ENCODE data around the gene INAVA. TPM values are rescaled to one million over a fixed set of nuclear protein-coding genes. Genes with fewer than 3 reads are reported as not detected.
"Not testable (repeated sequence)": the region's sequence is repeated elsewhere in the genome, so short reads cannot be mapped to it uniquely, and the experiment has no call there.

Gene INAVA
- total and polyA plus RNA-seq, 2 donors (not counting 1 experiment from before 2014, with no cell fraction given), result 0.06 to 0.34 TPM

DNA sequence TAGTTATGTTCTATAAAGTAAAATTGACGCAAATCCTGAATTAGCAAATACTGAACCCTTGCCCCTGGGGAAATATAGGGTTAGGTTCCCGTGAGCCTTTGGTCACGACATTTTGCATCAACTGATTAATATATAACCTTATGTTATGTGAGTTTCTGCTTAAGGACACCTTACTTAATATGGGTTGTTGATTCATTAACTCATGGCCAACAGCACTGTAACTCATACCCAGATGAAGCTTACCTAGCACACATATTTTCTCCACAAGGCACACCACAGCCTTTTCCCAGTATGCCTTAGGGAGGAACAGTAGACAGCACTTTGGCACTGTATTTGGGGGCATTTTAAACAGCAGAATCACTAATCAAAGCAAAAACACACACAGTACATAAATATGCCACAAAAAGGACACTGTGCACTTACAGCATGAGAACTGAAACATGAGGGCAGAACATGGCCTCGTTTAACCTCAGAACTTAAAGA is 15.1 kb downstream of the INAVA start:
- no peaks in the 10 kb centered on the region for H3K4me1 Mint-ChIP-seq
- no peak overlapping the region for H3K4me3 Mint-ChIP-seq
- POLR2A ChIA-PET, result no interaction called here
- Histone ChIP-seq H3K4me1 (ENCODE audit: control insufficient read depth in 2 of 2, insufficient read depth in 2 of 2, low read length in 2 of 2) (no peaks in the 10 kb centered on the region), H3K36me3 (replicated peaks in 1 of 2; ENCODE audit: control extremely low read depth in 1 of 2, control insufficient read depth in 1 of 2, extremely low read depth in 1 of 2, insufficient read depth in 2 of 2, low read length in 1 of 2) (no peaks in the 10 kb centered on the region), H3K9ac (ENCODE audit: low read length) (no peak overlapping the region), H3K9me3 (ENCODE audit: control extremely low read depth in 1 of 3, control insufficient read depth in 2 of 3, insufficient read depth in 1 of 3, low read length in 2 of 3) (no peaks in the 10 kb centered on the region), H3K79me2 (ENCODE audit: control insufficient read depth, insufficient read depth, low read length) (no peaks in the 10 kb centered on the region), H3K4me2 (replicated peaks; ENCODE audit: low read depth, low read length, poor library complexity, severe bottlenecking) (no peak overlapping the region), H4K20me1 (ENCODE audit: control insufficient read depth, insufficient read depth, low read length, poor library complexity, severe bottlenecking) (no peaks in the 10 kb centered on the region), H3K4me3 (ENCODE audit: control extremely low read depth in 1 of 5, extremely low read depth in 1 of 5, insufficient read depth in 1 of 5, low read depth in 2 of 5, low read length in 4 of 5) (no peak overlapping the region), H2AFZ (ENCODE audit: insufficient read depth, low read depth, low read length, poor library complexity, severe bottlenecking) (no peak overlapping the region), H3K27me3 (replicated peaks in 1 of 4; ENCODE audit: control extremely low read depth in 1 of 4, control insufficient read depth in 3 of 4, insufficient read depth in 4 of 4, low read length in 3 of 4) (no peaks in the 10 kb centered on the region), H3K27ac (ENCODE audit: low read length in 2 of 2) (no peak overlapping the region)
- CTCF ChIA-PET, result no interaction called here
- no peaks in the 10 kb centered on the region for H3K27me3 Mint-ChIP-seq
- no CpG with 5 or more reads among the region's 4 CpGs for WGBS (ENCODE audit: insufficient coverage)
- no peak for ATAC-seq (ENCODE audit: low read depth)
- no peak overlapping the region for H3K27ac Mint-ChIP-seq
- no peak for DNase-seq
- TF ChIP-seq EZH2 (IDR thresholded peaks at IDR 0.05; ENCODE audit: borderline replicate concordance, insufficient read depth, low read depth, low read length, poor library complexity, severe bottlenecking), result no peak
- TF ChIP-seq, protein P1, sequence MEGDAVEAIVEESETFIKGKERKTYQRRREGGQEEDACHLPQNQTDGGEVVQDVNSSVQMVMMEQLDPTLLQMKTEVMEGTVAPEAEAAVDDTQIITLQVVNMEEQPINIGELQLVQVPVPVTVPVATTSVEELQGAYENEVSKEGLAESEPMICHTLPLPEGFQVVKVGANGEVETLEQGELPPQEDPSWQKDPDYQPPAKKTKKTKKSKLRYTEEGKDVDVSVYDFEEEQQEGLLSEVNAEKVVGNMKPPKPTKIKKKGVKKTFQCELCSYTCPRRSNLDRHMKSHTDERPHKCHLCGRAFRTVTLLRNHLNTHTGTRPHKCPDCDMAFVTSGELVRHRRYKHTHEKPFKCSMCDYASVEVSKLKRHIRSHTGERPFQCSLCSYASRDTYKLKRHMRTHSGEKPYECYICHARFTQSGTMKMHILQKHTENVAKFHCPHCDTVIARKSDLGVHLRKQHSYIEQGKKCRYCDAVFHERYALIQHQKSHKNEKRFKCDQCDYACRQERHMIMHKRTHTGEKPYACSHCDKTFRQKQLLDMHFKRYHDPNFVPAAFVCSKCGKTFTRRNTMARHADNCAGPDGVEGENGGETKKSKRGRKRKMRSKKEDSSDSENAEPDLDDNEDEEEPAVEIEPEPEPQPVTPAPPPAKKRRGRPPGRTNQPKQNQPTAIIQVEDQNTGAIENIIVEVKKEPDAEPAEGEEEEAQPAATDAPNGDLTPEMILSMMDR (IDR thresholded peaks at IDR 0.05), result no peak
- intact Hi-C loops (cut with micrococcal nuclease), result no loop called here
- H3K9me3 Mint-ChIP-seq (ENCODE audit: insufficient read depth), result no peaks in the 10 kb centered on the region

DNA sequence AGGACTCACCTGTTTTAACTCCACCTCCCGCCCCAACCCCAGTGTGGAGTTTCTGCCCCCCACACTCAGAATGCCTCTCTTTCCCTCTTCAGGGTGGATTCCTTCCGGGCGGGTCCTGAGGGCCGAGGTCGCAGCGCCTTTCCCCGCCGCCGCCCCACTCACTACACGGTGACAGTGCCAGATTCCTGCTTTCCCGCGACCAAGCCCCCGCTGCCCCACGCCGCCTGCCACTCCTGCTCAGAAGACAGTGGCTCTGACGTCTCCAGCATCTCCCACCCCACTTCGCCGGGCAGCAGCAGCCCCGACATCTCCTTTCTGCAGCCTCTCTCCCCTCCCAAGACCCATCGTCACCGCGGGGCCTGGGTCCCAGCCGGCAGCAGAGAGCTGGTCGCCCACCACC is 16.7 kb downstream of the INAVA start:
- Histone ChIP-seq H3K4me3 (ENCODE audit: control extremely low read depth in 1 of 5, extremely low read depth in 1 of 5, insufficient read depth in 1 of 5, low read depth in 2 of 5, low read length in 4 of 5) (no peak overlapping the region), H3K27me3 (replicated peaks in 1 of 4; ENCODE audit: control extremely low read depth in 1 of 4, control insufficient read depth in 3 of 4, insufficient read depth in 4 of 4, low read length in 3 of 4) (no peaks in the 10 kb centered on the region), H3K9me3 (ENCODE audit: control extremely low read depth in 1 of 3, control insufficient read depth in 2 of 3, insufficient read depth in 1 of 3, low read length in 2 of 3) (no peaks in the 10 kb centered on the region), H4K20me1 (ENCODE audit: control insufficient read depth, insufficient read depth, low read length, poor library complexity, severe bottlenecking) (no peaks in the 10 kb centered on the region), H2AFZ (ENCODE audit: insufficient read depth, low read depth, low read length, poor library complexity, severe bottlenecking) (no peak overlapping the region), H3K4me2 (replicated peaks; ENCODE audit: low read depth, low read length, poor library complexity, severe bottlenecking) (no peak overlapping the region), H3K4me1 (ENCODE audit: control insufficient read depth in 2 of 2, insufficient read depth in 2 of 2, low read length in 2 of 2) (no peaks in the 10 kb centered on the region), H3K36me3 (replicated peaks in 1 of 2; ENCODE audit: control extremely low read depth in 1 of 2, control insufficient read depth in 1 of 2, extremely low read depth in 1 of 2, insufficient read depth in 2 of 2, low read length in 1 of 2) (no peaks in the 10 kb centered on the region), H3K79me2 (ENCODE audit: control insufficient read depth, insufficient read depth, low read length) (no peaks in the 10 kb centered on the region), H3K27ac (ENCODE audit: low read length in 2 of 2) (no peak overlapping the region), H3K9ac (ENCODE audit: low read length) (no peak overlapping the region)
- TF ChIP-seq, protein P1 (IDR thresholded peaks at IDR 0.05), result no peak
- TF ChIP-seq EZH2 (IDR thresholded peaks at IDR 0.05; ENCODE audit: borderline replicate concordance, insufficient read depth, low read depth, low read length, poor library complexity, severe bottlenecking), result no peak
- no peak for DNase-seq
- intact Hi-C loops (cut with micrococcal nuclease), result no loop called here
- 98% methylated on average over 19 of the region's 24 CpGs for WGBS (ENCODE audit: insufficient coverage)
- no peaks in the 10 kb centered on the region for H3K4me1 Mint-ChIP-seq
- no peak overlapping the region for H3K27ac Mint-ChIP-seq
- no peaks in the 10 kb centered on the region for H3K9me3 Mint-ChIP-seq (ENCODE audit: insufficient read depth)
- ChIA-PET CTCF (no interaction called here), POLR2A (no interaction called here)
- H3K27me3 Mint-ChIP-seq, result no peaks in the 10 kb centered on the region
- no peak overlapping the region for H3K4me3 Mint-ChIP-seq
- no peak for ATAC-seq (ENCODE audit: low read depth)

DNA sequence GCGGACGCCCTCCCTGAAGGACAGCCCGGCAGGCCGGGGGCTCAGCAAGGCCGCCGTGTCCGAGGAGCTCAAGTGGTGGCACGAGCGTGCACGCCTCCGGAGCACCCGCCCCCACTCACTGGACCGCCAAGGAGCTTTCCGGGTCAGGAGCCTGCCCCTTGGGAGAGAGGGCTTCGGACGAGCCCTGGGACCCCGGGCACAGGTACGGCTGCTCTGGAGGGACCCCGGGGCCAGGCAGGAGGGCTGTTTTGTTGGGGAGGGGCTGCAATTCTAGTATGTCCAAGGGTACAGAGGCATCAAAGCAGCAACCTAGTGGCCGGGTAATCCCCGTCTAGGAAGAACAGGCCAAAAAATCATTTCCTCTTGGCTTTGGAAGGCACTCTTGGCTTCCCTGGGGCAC is 17.2 kb downstream of the INAVA start:
- POLR2A ChIA-PET, result not testable (repeated sequence)

More for the DNA sequence above, 17.2 kb downstream of the INAVA start:
- H4K20me1 ChIP-seq (ENCODE audit: control insufficient read depth, insufficient read depth, low read length, poor library complexity, severe bottlenecking); H3K4me2 ChIP-seq (replicated peaks; ENCODE audit: low read depth, low read length, poor library complexity, severe bottlenecking); H3K79me2 ChIP-seq (ENCODE audit: control insufficient read depth, insufficient read depth, low read length); H3K4me3 ChIP-seq (ENCODE audit: control extremely low read depth in 1 of 5, extremely low read depth in 1 of 5, insufficient read depth in 1 of 5, low read depth in 2 of 5, low read length in 4 of 5); DNase-seq; H3K4me1 ChIP-seq (ENCODE audit: control insufficient read depth in 2 of 2, insufficient read depth in 2 of 2, low read length in 2 of 2); H3K27ac ChIP-seq (ENCODE audit: low read length in 2 of 2); H3K9me3 ChIP-seq (ENCODE audit: control extremely low read depth in 1 of 3, control insufficient read depth in 2 of 3, insufficient read depth in 1 of 3, low read length in 2 of 3); H3K27me3 Mint-ChIP-seq; ATAC-seq (ENCODE audit: low read depth); H3K27me3 ChIP-seq (replicated peaks in 1 of 4; ENCODE audit: control extremely low read depth in 1 of 4, control insufficient read depth in 3 of 4, insufficient read depth in 4 of 4, low read length in 3 of 4); CTCF ChIA-PET; H3K4me1 Mint-ChIP-seq; intact Hi-C loops (cut with micrococcal nuclease); H3K9ac ChIP-seq (ENCODE audit: low read length); H3K36me3 ChIP-seq (replicated peaks in 1 of 2; ENCODE audit: control extremely low read depth in 1 of 2, control insufficient read depth in 1 of 2, extremely low read depth in 1 of 2, insufficient read depth in 2 of 2, low read length in 1 of 2); H3K9me3 Mint-ChIP-seq (ENCODE audit: insufficient read depth); H3K4me3 Mint-ChIP-seq; H3K27ac Mint-ChIP-seq; H2AFZ ChIP-seq (ENCODE audit: insufficient read depth, low read depth, low read length, poor library complexity, severe bottlenecking): not testable (repeated sequence)
- 95% methylated on average over 9 of the region's 21 CpGs for WGBS (ENCODE audit: insufficient coverage)
